GM12891 (cell line): ENCODE measurements around the gene ILK.

Experiments
- PAX5 ChIP-seq: IDR thresholded peaks from 2 replicates; pipeline ENCODE4 v1.6.1; 2011; ENCODE audit warnings: low read length, moderate library complexity, mild to moderate bottlenecking; ENCODE audit not compliant: insufficient read depth, severe bottlenecking
- POLR2A ChIP-seq: IDR thresholded peaks from 2 replicates; pipeline ENCODE4 v1.6.1; 2011; ENCODE audit warnings: low read depth, low read length, control low read depth
- POLR2AphosphoS5 ChIP-seq: IDR thresholded peaks from 2 replicates; pipeline ENCODE4 v1.6.1; 2011; ENCODE audit warnings: low read depth, low read length, control low read depth
- POU2F2 ChIP-seq: IDR thresholded peaks from 2 replicates; pipeline ENCODE4 v1.6.1; 2011; ENCODE audit warnings: low read depth, mild to moderate bottlenecking, control low read depth, low read length, moderate library complexity
- SPI1 ChIP-seq: IDR thresholded peaks from 2 replicates; pipeline ENCODE4 v1.6.1; 2011; ENCODE audit warnings: low read depth, low read length, control low read depth
- TAF1 ChIP-seq: IDR thresholded peaks from 2 replicates; pipeline ENCODE4 v1.6.1; 2011; ENCODE audit warnings: low read depth, low read length, control low read depth

GRCh38 chr11:6607190-6607795, 3.7 kb downstream of the ILK start:
- TF ChIP-seq POLR2A = no peak
- no peak for TF ChIP-seq TAF1
- TF ChIP-seq POLR2AphosphoS5 = no peak
- no peak for TF ChIP-seq SPI1
- no peak for TF ChIP-seq POU2F2
- TF ChIP-seq PAX5 = no peak
